HepG2 (cell line): ENCODE data around the gene IST1. TPM values are rescaled to one million over a fixed set of nuclear protein-coding genes. Genes with fewer than 3 reads are reported as not detected.

Source experiments
- MAFF ChIP-seq: IDR thresholded peaks from 2 replicates; pipeline ENCODE4 v1.6.1; 2011; ENCODE audit warnings: low read depth, low read length, improper control_type of control experiment
- ZNF770 ChIP-seq: sonication (generic); formaldehyde crosslinking; IDR thresholded peaks from 2 replicates; pipeline ENCODE4 v1.5.0; 2020; ENCODE audit warnings: mild to moderate bottlenecking, missing genetic modification reagents
- polyA plus RNA-seq, 8 experiments: library from polyadenylated mRNA; depleted of rRNA in 3 of 8; stranded (reverse) in 7 of 8; unstranded in 1 of 8; fragments of >200 nt; fragmentation: Illumina TruSeq in 4 of 8; extraction: Trizol in 4 of 8; gene quantifications; 2 replicates each; pipeline versions ENCODE4 v1.2.1 to v1.2.3, GENCODE V29; 2011 to 2016; ENCODE audit warnings: low read depth in 4 of 8, missing spikeins in 1 of 8, mixed read lengths in 1 of 8; ENCODE audit not compliant: insufficient read depth in 1 of 8
- total RNA-seq, 5 experiments: library from RNA; depleted of rRNA; stranded (reverse); fragments of >200 nt; fragmentation: Illumina TruSeq; extraction: Trizol; gene quantifications; 2 replicates each; pipeline ENCODE4 v1.2.3, GENCODE V29; 2016; ENCODE audit warnings: low read depth in 1 of 5
- TF ChIP-seq, protein P1 (sequence below): sonication (generic); formaldehyde crosslinking; IDR thresholded peaks from 2 replicates; pipeline ENCODE4 v1.5.0; 2020; ENCODE audit warnings: mild to moderate bottlenecking, missing genetic modification reagents, borderline replicate concordance
- TF ChIP-seq, protein P2 (sequence below): sonication (generic); formaldehyde crosslinking; IDR thresholded peaks from 2 replicates; pipeline ENCODE4 v1.4.0; 2020; ENCODE audit warnings: missing genetic modification reagents

The IST1 gene
- total and polyA plus RNA-seq, 2 of the 13 experiments (the other 11 are each of a cell fraction or from before 2014, with no cell fraction given) = 346 to 415 TPM

- TF ChIP-seq, protein P1, sequence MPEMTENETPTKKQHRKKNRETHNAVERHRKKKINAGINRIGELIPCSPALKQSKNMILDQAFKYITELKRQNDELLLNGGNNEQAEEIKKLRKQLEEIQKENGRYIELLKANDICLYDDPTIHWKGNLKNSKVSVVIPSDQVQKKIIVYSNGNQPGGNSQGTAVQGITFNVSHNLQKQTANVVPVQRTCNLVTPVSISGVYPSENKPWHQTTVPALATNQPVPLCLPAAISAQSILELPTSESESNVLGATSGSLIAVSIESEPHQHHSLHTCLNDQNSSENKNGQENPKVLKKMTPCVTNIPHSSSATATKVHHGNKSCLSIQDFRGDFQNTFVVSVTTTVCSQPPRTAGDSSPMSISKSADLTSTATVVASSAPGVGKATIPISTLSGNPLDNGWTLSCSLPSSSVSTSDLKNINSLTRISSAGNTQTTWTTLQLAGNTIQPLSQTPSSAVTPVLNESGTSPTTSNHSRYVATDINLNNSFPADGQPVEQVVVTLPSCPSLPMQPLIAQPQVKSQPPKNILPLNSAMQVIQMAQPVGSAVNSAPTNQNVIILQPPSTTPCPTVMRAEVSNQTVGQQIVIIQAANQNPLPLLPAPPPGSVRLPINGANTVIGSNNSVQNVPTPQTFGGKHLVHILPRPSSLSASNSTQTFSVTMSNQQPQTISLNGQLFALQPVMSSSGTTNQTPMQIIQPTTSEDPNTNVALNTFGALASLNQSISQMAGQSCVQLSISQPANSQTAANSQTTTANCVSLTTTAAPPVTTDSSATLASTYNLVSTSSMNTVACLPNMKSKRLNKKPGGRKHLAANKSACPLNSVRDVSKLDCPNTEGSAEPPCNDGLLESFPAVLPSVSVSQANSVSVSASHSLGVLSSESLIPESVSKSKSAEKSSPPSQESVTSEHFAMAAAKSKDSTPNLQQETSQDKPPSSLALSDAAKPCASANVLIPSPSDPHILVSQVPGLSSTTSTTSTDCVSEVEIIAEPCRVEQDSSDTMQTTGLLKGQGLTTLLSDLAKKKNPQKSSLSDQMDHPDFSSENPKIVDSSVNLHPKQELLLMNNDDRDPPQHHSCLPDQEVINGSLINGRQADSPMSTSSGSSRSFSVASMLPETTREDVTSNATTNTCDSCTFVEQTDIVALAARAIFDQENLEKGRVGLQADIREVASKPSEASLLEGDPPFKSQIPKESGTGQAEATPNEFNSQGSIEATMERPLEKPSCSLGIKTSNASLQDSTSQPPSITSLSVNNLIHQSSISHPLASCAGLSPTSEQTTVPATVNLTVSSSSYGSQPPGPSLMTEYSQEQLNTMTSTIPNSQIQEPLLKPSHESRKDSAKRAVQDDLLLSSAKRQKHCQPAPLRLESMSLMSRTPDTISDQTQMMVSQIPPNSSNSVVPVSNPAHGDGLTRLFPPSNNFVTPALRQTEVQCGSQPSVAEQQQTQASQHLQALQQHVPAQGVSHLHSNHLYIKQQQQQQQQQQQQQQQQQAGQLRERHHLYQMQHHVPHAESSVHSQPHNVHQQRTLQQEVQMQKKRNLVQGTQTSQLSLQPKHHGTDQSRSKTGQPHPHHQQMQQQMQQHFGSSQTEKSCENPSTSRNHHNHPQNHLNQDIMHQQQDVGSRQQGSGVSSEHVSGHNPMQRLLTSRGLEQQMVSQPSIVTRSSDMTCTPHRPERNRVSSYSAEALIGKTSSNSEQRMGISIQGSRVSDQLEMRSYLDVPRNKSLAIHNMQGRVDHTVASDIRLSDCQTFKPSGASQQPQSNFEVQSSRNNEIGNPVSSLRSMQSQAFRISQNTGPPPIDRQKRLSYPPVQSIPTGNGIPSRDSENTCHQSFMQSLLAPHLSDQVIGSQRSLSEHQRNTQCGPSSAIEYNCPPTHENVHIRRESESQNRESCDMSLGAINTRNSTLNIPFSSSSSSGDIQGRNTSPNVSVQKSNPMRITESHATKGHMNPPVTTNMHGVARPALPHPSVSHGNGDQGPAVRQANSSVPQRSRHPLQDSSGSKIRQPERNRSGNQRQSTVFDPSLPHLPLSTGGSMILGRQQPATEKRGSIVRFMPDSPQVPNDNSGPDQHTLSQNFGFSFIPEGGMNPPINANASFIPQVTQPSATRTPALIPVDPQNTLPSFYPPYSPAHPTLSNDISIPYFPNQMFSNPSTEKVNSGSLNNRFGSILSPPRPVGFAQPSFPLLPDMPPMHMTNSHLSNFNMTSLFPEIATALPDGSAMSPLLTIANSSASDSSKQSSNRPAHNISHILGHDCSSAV (CRISPR knock-in tag) = no peak
- peak; percentile 24; the same call in 1 of the 2 replicates for TF ChIP-seq MAFF
- TF ChIP-seq, protein P2, sequence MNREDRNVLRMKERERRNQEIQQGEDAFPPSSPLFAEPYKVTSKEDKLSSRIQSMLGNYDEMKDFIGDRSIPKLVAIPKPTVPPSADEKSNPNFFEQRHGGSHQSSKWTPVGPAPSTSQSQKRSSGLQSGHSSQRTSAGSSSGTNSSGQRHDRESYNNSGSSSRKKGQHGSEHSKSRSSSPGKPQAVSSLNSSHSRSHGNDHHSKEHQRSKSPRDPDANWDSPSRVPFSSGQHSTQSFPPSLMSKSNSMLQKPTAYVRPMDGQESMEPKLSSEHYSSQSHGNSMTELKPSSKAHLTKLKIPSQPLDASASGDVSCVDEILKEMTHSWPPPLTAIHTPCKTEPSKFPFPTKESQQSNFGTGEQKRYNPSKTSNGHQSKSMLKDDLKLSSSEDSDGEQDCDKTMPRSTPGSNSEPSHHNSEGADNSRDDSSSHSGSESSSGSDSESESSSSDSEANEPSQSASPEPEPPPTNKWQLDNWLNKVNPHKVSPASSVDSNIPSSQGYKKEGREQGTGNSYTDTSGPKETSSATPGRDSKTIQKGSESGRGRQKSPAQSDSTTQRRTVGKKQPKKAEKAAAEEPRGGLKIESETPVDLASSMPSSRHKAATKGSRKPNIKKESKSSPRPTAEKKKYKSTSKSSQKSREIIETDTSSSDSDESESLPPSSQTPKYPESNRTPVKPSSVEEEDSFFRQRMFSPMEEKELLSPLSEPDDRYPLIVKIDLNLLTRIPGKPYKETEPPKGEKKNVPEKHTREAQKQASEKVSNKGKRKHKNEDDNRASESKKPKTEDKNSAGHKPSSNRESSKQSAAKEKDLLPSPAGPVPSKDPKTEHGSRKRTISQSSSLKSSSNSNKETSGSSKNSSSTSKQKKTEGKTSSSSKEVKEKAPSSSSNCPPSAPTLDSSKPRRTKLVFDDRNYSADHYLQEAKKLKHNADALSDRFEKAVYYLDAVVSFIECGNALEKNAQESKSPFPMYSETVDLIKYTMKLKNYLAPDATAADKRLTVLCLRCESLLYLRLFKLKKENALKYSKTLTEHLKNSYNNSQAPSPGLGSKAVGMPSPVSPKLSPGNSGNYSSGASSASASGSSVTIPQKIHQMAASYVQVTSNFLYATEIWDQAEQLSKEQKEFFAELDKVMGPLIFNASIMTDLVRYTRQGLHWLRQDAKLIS (CRISPR knock-in tag) = no peak
- peak; percentile 88 for TF ChIP-seq ZNF770
These were observed 7.5 kb downstream of the IST1 start (continued) for GRCh38 chr16:71902656-71903365.
